H9 (cell line): Measurements from ENCODE around the gene CDK6. TPM values are rescaled to one million over a fixed set of nuclear protein-coding genes. Genes with fewer than 3 reads are reported as not detected.

Source experiments
- DNase-seq: peaks from one replicate; pipeline ENCODE4 v3.0.0-alpha.2; 2017
- H2AFZ ChIP-seq: one replicate; pipeline ENCODE4 v1.6.1; 2013; ENCODE audit warnings: mild to moderate bottlenecking, low read length, control low read depth, moderate library complexity
- H2AK5ac ChIP-seq: 2 replicates; pipeline ENCODE4 v1.6.1; 2013; ENCODE audit warnings: low read length, control low read depth, mixed read lengths; ENCODE audit not compliant: insufficient read length
- H2BK120ac ChIP-seq: one replicate; pipeline ENCODE4 v1.6.1; 2013; ENCODE audit warnings: low read depth, mild to moderate bottlenecking, low read length, control low read depth, inconsistent platforms; ENCODE audit not compliant: poor library complexity, severe bottlenecking
- H2BK12ac ChIP-seq: 2 replicates; pipeline ENCODE4 v1.6.1; 2013; ENCODE audit warnings: low read length, control low read depth, mixed read lengths, low read depth; ENCODE audit not compliant: insufficient read length
- H2BK15ac ChIP-seq: 2 replicates; pipeline ENCODE4 v1.6.1; 2013; ENCODE audit warnings: low read depth, low read length, control low read depth
- H2BK20ac ChIP-seq: one replicate; pipeline ENCODE4 v1.6.1; 2013; ENCODE audit warnings: low read depth, mild to moderate bottlenecking, low read length, control low read depth, inconsistent platforms; ENCODE audit not compliant: poor library complexity, severe bottlenecking
- H2BK5ac ChIP-seq: 2 replicates; pipeline ENCODE4 v1.6.1; 2013; ENCODE audit warnings: low read length, control low read depth, mixed read lengths; ENCODE audit not compliant: insufficient read length
- H3K14ac ChIP-seq: 2 replicates; pipeline ENCODE4 v1.6.1; 2013; ENCODE audit warnings: low read length, control low read depth; ENCODE audit not compliant: insufficient read depth
- H3K18ac ChIP-seq: 2 replicates; pipeline ENCODE4 v1.6.1; 2013; ENCODE audit warnings: low read depth, mild to moderate bottlenecking, mixed read lengths, low read length, control low read depth; ENCODE audit not compliant: insufficient read length
- H3K23ac ChIP-seq: 2 replicates; pipeline ENCODE4 v1.6.1; 2013; ENCODE audit warnings: low read length, control low read depth, mixed read lengths, low read depth; ENCODE audit not compliant: insufficient read length
- H3K23me2 ChIP-seq: 2 replicates; pipeline ENCODE4 v1.6.1; 2013; ENCODE audit warnings: low read depth, mild to moderate bottlenecking, mixed read lengths, low read length, control low read depth; ENCODE audit not compliant: insufficient read length, poor library complexity, severe bottlenecking
- H3K27ac ChIP-seq: 2 replicates; pipeline ENCODE4 v1.5.1; 2013; ENCODE audit warnings: low read length, control low read depth, mixed read lengths, low read depth; ENCODE audit not compliant: insufficient read length
- H3K27me3 ChIP-seq: 2 replicates; pipeline ENCODE4 v1.6.1; 2013; ENCODE audit warnings: low read length, control low read depth, inconsistent platforms; ENCODE audit not compliant: insufficient read depth
- H3K4ac ChIP-seq: 2 replicates; pipeline ENCODE4 v1.6.1; 2013; ENCODE audit warnings: low read depth, mild to moderate bottlenecking, control low read depth, inconsistent platforms, low read length, moderate library complexity
- H3K4me1 ChIP-seq: 2 replicates; pipeline ENCODE4 v1.6.1; 2013; ENCODE audit warnings: low read length, control low read depth, inconsistent platforms; ENCODE audit not compliant: insufficient read depth
- H3K4me2 ChIP-seq: 2 replicates; pipeline ENCODE4 v1.6.1; 2013; ENCODE audit warnings: low read length, control low read depth, mixed read lengths; ENCODE audit not compliant: insufficient read length, insufficient read depth
- H3K56ac ChIP-seq: 2 replicates; pipeline ENCODE4 v1.6.1; 2013; ENCODE audit warnings: low read depth, mild to moderate bottlenecking, mixed read lengths, low read length, control low read depth; ENCODE audit not compliant: insufficient read length
- H3K79me1 ChIP-seq: 2 replicates; pipeline ENCODE4 v1.6.1; 2013; ENCODE audit warnings: low read depth, mild to moderate bottlenecking, moderate library complexity, low read length, control low read depth, inconsistent platforms; ENCODE audit not compliant: insufficient read depth, poor library complexity, severe bottlenecking
- H3K79me2 ChIP-seq: 2 replicates; pipeline ENCODE4 v1.6.1; 2013; ENCODE audit warnings: low read length, control low read depth, inconsistent platforms; ENCODE audit not compliant: insufficient read depth
- H3K9ac ChIP-seq: 2 replicates; pipeline ENCODE4 v1.6.1; 2013; ENCODE audit warnings: low read length, control low read depth, mixed read lengths; ENCODE audit not compliant: insufficient read length; ENCODE audit errors: extremely low read depth
- H3K9me3 ChIP-seq: one replicate; pipeline ENCODE4 v1.6.1; 2013; ENCODE audit warnings: low read depth, low read length, inconsistent platforms; ENCODE audit not compliant: control insufficient read depth
- H3T11ph ChIP-seq: one replicate; pipeline ENCODE4 v1.6.1; 2013; ENCODE audit warnings: mild to moderate bottlenecking, low read length, control low read depth, inconsistent platforms
- H4K20me1 ChIP-seq: one replicate; pipeline ENCODE4 v1.6.1; 2013; ENCODE audit not compliant: control insufficient read depth, insufficient read length, insufficient read depth
- H4K5ac ChIP-seq: 2 replicates; pipeline ENCODE4 v1.6.1; 2013; ENCODE audit warnings: low read depth, mild to moderate bottlenecking, mixed read lengths, low read length, control low read depth; ENCODE audit not compliant: insufficient read length
- H4K8ac ChIP-seq: replicated peaks from 2 replicates; pipeline ENCODE4 v1.6.1; 2013; ENCODE audit warnings: low read length, control low read depth, mixed read lengths, low read depth; ENCODE audit not compliant: insufficient read length
- H4K91ac ChIP-seq: 2 replicates; pipeline ENCODE4 v1.6.1; 2013; ENCODE audit warnings: low read depth, mild to moderate bottlenecking, moderate library complexity, mixed read lengths, low read length, control low read depth; ENCODE audit not compliant: insufficient read length
- H3K27ac Mint-ChIP-seq, 3 experiments: 2 replicates in 2 of 3; 3 replicates in 1 of 3; pipeline ENCODE4 v1.8.0; 2020 to 2021; ENCODE audit warnings: mixed read lengths in 3 of 3, mild to moderate bottlenecking in 1 of 3, moderate library complexity in 1 of 3
- H3K27me3 Mint-ChIP-seq: 2 replicates; pipeline ENCODE4 v1.8.0; 2021; ENCODE audit warnings: low read depth, mild to moderate bottlenecking, moderate library complexity, mixed read lengths
- H3K36me3 Mint-ChIP-seq, 3 experiments: 2 replicates in 2 of 3; 3 replicates in 1 of 3; pipeline ENCODE4 v1.8.0; 2020 to 2021; ENCODE audit warnings: low read depth in 3 of 3, mixed read lengths in 3 of 3; ENCODE audit not compliant: insufficient read depth in 1 of 3
- H3K4me1 Mint-ChIP-seq, 2 experiments: 2 replicates each; pipeline ENCODE4 v1.8.0; 2020; ENCODE audit warnings: mixed read lengths in 2 of 2
- H3K4me3 Mint-ChIP-seq, 2 experiments: 2 replicates in 1 of 2; 3 replicates in 1 of 2; pipeline ENCODE4 v1.8.0; 2020 to 2021; ENCODE audit warnings: mild to moderate bottlenecking in 2 of 2, mixed read lengths in 2 of 2, moderate library complexity in 1 of 2
- H3K9me3 Mint-ChIP-seq, 2 experiments: 2 replicates in 1 of 2; 3 replicates in 1 of 2; pipeline ENCODE4 v1.8.0; 2020; ENCODE audit warnings: mild to moderate bottlenecking in 2 of 2, mixed read lengths in 2 of 2, moderate library complexity in 1 of 2
- WGBS: extraction: QIAGEN DNeasy Blood & Tissue Kit; methylation state at CpG from one replicate; pipeline ENCODE4 v1.1.7; 2013; ENCODE audit warnings: missing lambda C conversion rate, low lambda C conversion rate, mixed read lengths; ENCODE audit not compliant: insufficient read length; ENCODE audit errors: extremely low coverage; 5-methylcytosine and 5-hydroxymethylcytosine counted together
- total RNA-seq: library from RNA; stranded (reverse); gene quantifications from 2 replicates; pipeline ENCODE4 v1.2.1, GENCODE V29; 2021
- TF ChIP-seq, protein P1 (sequence below): fragments of 200-600 bp; sonication (generic); conservative IDR thresholded peaks from 3 replicates; pipeline ENCODE4 v1.8.0; 2021; ENCODE audit warnings: antibody characterized with exemption, mild to moderate bottlenecking

CDK6 gene
- total RNA-seq, 1 experiment from 2014 or later = 30.0 TPM

DNA sequence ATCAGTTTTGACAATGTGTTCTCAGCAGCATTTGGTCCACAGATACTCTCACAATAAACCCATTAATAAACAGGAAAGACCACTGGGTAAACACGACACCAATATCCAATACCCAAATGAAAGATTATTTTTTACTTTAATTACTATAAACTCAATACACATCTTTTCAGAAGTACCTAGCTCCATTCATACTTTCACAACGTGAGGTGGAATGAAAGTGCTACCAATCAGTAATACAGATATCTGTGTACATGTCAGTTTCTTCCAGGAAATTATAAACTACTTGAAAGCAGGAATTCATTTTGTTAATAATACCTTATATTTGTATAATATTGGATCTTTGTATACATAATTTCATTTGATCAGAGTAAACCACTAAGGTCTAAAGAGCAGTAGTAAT, 11.9 kb downstream of the CDK6 start:
- Mint-ChIP-seq H3K27me3 (no peaks in the 10 kb centered on the region), H3K4me3 (no peak overlapping the region), H3K36me3 (peaks cover 0 to 9% (median 4%) of the 10 kb centered on the region in 3 experiments; a peak in 3 of 7 replicates), H3K4me1 (peaks cover 47 to 62% of the 10 kb centered on the region in 2 experiments), H3K9me3 (0 out of 5 replicates have a peak, but pooled peaks cover 0 to 6% of the 10 kb centered on the region in 2 experiments), H3K27ac (peak overlapping the region in 1 of 3 experiments; percentile 3; a peak in 1 of 7 replicates)
- WGBS = 100% methylated on average over 2 of the region's 2 CpGs
- H4K91ac ChIP-seq = no peak overlapping the region
- no peak overlapping the region for H3K4me2 ChIP-seq
- no peaks in the 10 kb centered on the region for H3K23me2 ChIP-seq
- no peak overlapping the region for H3K18ac ChIP-seq
- H3K14ac ChIP-seq = no peak overlapping the region
- H4K5ac ChIP-seq = no peak overlapping the region
- H3K4me1 ChIP-seq = peaks cover 3% of the 10 kb centered on the region; the same call in 1 of the 2 replicates
- no peaks in the 10 kb centered on the region for H4K20me1 ChIP-seq
- H3K27ac ChIP-seq = no peak overlapping the region
- H2BK15ac ChIP-seq = no peak overlapping the region
- no peak overlapping the region for H2BK20ac ChIP-seq
- H3K4ac ChIP-seq = no peak overlapping the region
- H2BK120ac ChIP-seq = no peak overlapping the region
- H3K23ac ChIP-seq = no peak overlapping the region
- no peaks in the 10 kb centered on the region for H3K27me3 ChIP-seq
- H2AK5ac ChIP-seq = no peak overlapping the region
- H2BK5ac ChIP-seq = no peak overlapping the region
- H2AFZ ChIP-seq = no peak overlapping the region
- no peaks in the 10 kb centered on the region for H3K9me3 ChIP-seq
- no peaks in the 10 kb centered on the region for H3K79me1 ChIP-seq
- no peak overlapping the region for H3K56ac ChIP-seq
- TF ChIP-seq, protein P1, sequence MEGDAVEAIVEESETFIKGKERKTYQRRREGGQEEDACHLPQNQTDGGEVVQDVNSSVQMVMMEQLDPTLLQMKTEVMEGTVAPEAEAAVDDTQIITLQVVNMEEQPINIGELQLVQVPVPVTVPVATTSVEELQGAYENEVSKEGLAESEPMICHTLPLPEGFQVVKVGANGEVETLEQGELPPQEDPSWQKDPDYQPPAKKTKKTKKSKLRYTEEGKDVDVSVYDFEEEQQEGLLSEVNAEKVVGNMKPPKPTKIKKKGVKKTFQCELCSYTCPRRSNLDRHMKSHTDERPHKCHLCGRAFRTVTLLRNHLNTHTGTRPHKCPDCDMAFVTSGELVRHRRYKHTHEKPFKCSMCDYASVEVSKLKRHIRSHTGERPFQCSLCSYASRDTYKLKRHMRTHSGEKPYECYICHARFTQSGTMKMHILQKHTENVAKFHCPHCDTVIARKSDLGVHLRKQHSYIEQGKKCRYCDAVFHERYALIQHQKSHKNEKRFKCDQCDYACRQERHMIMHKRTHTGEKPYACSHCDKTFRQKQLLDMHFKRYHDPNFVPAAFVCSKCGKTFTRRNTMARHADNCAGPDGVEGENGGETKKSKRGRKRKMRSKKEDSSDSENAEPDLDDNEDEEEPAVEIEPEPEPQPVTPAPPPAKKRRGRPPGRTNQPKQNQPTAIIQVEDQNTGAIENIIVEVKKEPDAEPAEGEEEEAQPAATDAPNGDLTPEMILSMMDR = no peak
- H4K8ac ChIP-seq = no peak overlapping the region
- H3K9ac ChIP-seq = no peak overlapping the region
- H3K79me2 ChIP-seq = no peaks in the 10 kb centered on the region; the same call in 1 of the 2 replicates
- no peak overlapping the region for H2BK12ac ChIP-seq
- H3T11ph ChIP-seq = no peak overlapping the region
- DNase-seq = no peak
